Uterus (tissue), 4 donors: ENCODE data around the gene CCL1. TPM values are rescaled to one million over a fixed set of nuclear protein-coding genes. Genes with fewer than 3 reads are reported as not detected.

Experiments used
- DNase-seq, 2 donors: peaks; one replicate each; pipeline ENCODE4 v3.0.0-alpha.2; 2019 to 2020
- H3K27ac ChIP-seq, 2 donors: fragments of 200-600 bp; sonication (generic); 1 replicate in 1 of 2; 2 replicates in 1 of 2; pipeline ENCODE4 v1.5.1; 2016 to 2018
- H3K27me3 ChIP-seq, 2 donors: fragments of 200-600 bp; sonication (generic); one replicate each; pipeline ENCODE4 v1.5.1; 2018 to 2019; ENCODE audit warnings: control low read depth in 1 of 2
- H3K36me3 ChIP-seq, 2 donors: fragments of 200-600 bp; sonication (generic); one replicate each; pipeline ENCODE4 v1.5.1; 2019; ENCODE audit warnings: control low read depth in 1 of 2
- H3K4me1 ChIP-seq, 2 donors: fragments of 200-600 bp; sonication (generic); one replicate each; pipeline ENCODE4 v1.5.1; 2018 to 2019; ENCODE audit warnings: control low read depth in 1 of 2
- H3K4me3 ChIP-seq, 2 donors: fragments of 200-600 bp; sonication (generic); 1 replicate in 1 of 2; 2 replicates in 1 of 2; pipeline ENCODE4 v1.5.1; 2018 to 2019; ENCODE audit warnings: mild to moderate bottlenecking in 1 of 2
- H3K9me3 ChIP-seq, 2 donors: fragments of 200-600 bp; sonication (generic); one replicate each; pipeline ENCODE4 v1.5.1; 2019; ENCODE audit warnings: control low read depth in 1 of 2
- CTCF ChIP-seq, 4 experiments: fragments of 200-600 bp in 2 of 4; fragments of 450-650 bp in 2 of 4; sonication (generic) in 2 of 4; IDR thresholded peaks; one replicate each; pipeline ENCODE4 v1.5.1; 2016 to 2019; ENCODE audit warnings: antibody characterized with exemption in 4 of 4, mild to moderate bottlenecking in 2 of 4, moderate library complexity in 1 of 4
- POLR2A ChIP-seq, 2 donors: fragments of 450-650 bp; IDR thresholded peaks; one replicate each; pipeline ENCODE4 v1.6.1; 2016; ENCODE audit warnings: antibody characterized with exemption in 2 of 2, mild to moderate bottlenecking in 1 of 2, moderate library complexity in 1 of 2
- intact Hi-C: fragments of 100-400 bp; cut with DNase I; formaldehyde crosslinking; loops from one replicate; pipeline ENCODE4 v1.15.1; 2023; ENCODE audit warnings: low total_unique reads
- total RNA-seq, 4 donors: library from RNA; depleted of rRNA in 3 of 4; stranded (reverse); fragments of >200 nt in 3 of 4; gene quantifications; one replicate each; pipeline versions ENCODE4 v1.1.0 to v1.2.4, GENCODE V29; 2014 to 2023
- donor health status: DM: yes; HTN: yes; CAD: no.

Gene CCL1
- total RNA-seq, 4 donors from 2014 or later, result not detected

- no peaks in the 10 kb centered on the region for H3K9me3 ChIP-seq
- no peak for DNase-seq
- no peaks in the 10 kb centered on the region for H3K36me3 ChIP-seq
- no peaks in the 10 kb centered on the region for H3K27me3 ChIP-seq
- TF ChIP-seq POLR2A (IDR thresholded peaks at IDR 0.05) (no peak), CTCF (IDR thresholded peaks at IDR 0.05) (no peak)
- intact Hi-C loops, result no loop called here
- no peak overlapping the region for H3K27ac ChIP-seq
- no peaks in the 10 kb centered on the region for H3K4me1 ChIP-seq
- no peak overlapping the region for H3K4me3 ChIP-seq
Measured at GRCh38 chr17:34375426-34375997, 12.5 kb upstream of the CCL1 start.

- no peak for TF ChIP-seq POLR2A (IDR thresholded peaks at IDR 0.05)
- TF ChIP-seq CTCF (IDR thresholded peaks at IDR 0.05), result no peak
Measured at GRCh38 chr17:34374457-34374856, 11.4 kb upstream of the CCL1 start.

GRCh38 chr17:34371405-34372100, 8.5 kb upstream of the CCL1 start:
- no peak overlapping the region for H3K27ac ChIP-seq
- H3K4me1 ChIP-seq, result no peaks in the 10 kb centered on the region
- TF ChIP-seq POLR2A (IDR thresholded peaks at IDR 0.05) (no peak), CTCF (IDR thresholded peaks at IDR 0.05) (no peak)
- H3K36me3 ChIP-seq, result no peaks in the 10 kb centered on the region
- DNase-seq, result no peak
- no peaks in the 10 kb centered on the region for H3K9me3 ChIP-seq
- no peaks in the 10 kb centered on the region for H3K27me3 ChIP-seq
- intact Hi-C loops, result no loop called here
- H3K4me3 ChIP-seq, result no peak overlapping the region

More at GRCh38 chr17:34374457-34374856, 11.4 kb upstream of the CCL1 start:
- Histone ChIP-seq H3K4me3 (no peak overlapping the region), H3K27ac (no peak overlapping the region), H3K9me3 (no peaks in the 10 kb centered on the region), H3K4me1 (no peaks in the 10 kb centered on the region), H3K36me3 (no peaks in the 10 kb centered on the region), H3K27me3 (no peaks in the 10 kb centered on the region)
- DNase-seq, result no peak
- intact Hi-C loops, result no loop called here

- Histone ChIP-seq H3K4me3 (no peak overlapping the region), H3K9me3 (no peaks in the 10 kb centered on the region), H3K4me1 (no peaks in the 10 kb centered on the region), H3K36me3 (no peaks in the 10 kb centered on the region), H3K27ac (no peak overlapping the region), H3K27me3 (no peaks in the 10 kb centered on the region)
- intact Hi-C loops, result no loop called here
- no peak for DNase-seq
- no peak for TF ChIP-seq POLR2A (IDR thresholded peaks at IDR 0.05)
- no peak for TF ChIP-seq CTCF (IDR thresholded peaks at IDR 0.05)
Measured at GRCh38 chr17:34370997-34371395, 8.0 kb upstream of the CCL1 start.

GRCh38 chr17:34370376-34370996, 7.5 kb upstream of the CCL1 start:
- DNase-seq, result no peak
- intact Hi-C loops, result no loop called here
- Histone ChIP-seq H3K4me3 (no peak overlapping the region), H3K4me1 (no peaks in the 10 kb centered on the region), H3K27me3 (no peaks in the 10 kb centered on the region), H3K9me3 (no peaks in the 10 kb centered on the region), H3K27ac (no peak overlapping the region), H3K36me3 (no peaks in the 10 kb centered on the region)
- TF ChIP-seq POLR2A (IDR thresholded peaks at IDR 0.05), result no peak
- no peak for TF ChIP-seq CTCF (IDR thresholded peaks at IDR 0.05)
